Stimulated activated CD4-positive, alpha-beta T cell treated with anti-CD3 and anti-CD28 coated beads, TNF-alpha, amount 100 ng/mL, for 4 hours (primary cell): ENCODE data around the gene GUCA1A.
"Not testable (repeated sequence)": the region's sequence is repeated elsewhere in the genome, so short reads cannot be mapped to it uniquely, and the experiment has no call there.

ENCODE experiments used
- DNase-seq, 3 experiments: peaks; one replicate each; pipeline ENCODE4 v3.0.0-alpha.2; 2020; ENCODE audit warnings: low read depth in 3 of 3

GUCA1A gene

DNA sequence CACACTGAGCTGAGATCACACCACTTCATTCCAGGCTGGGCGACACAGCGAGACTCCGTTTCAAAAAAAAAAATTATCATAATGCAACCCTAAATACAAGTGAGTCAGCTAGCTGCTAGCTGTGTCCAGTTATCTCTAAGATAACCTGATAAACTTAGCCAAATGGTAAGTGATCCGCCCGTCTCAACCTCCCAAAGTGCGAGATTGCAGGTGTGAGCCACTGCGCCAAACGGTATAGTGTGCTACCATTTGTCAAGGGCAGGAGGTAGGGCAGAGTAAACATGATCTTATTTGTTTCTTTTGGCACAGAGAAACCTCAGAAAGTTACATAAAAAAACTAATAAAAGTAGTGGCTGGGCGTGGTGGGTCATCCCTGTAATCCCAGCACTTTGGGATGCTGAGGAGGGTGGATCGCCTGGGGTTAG lies 26.0 kb upstream of the GUCA1A start:
- no peak for DNase-seq

- no peak for DNase-seq
Observed at GRCh38 chr6:42148058-42148457, 25.1 kb upstream of the GUCA1A start.

GRCh38 chr6:42150254-42150653 lies 22.9 kb upstream of the GUCA1A start:
- no peak for DNase-seq

GRCh38 chr6:42152024-42152423 lies 21.1 kb upstream of the GUCA1A start:
- no peak for DNase-seq

- DNase-seq = not testable (repeated sequence)
Observed at GRCh38 chr6:42152528-42153213, 20.5 kb upstream of the GUCA1A start.

DNA sequence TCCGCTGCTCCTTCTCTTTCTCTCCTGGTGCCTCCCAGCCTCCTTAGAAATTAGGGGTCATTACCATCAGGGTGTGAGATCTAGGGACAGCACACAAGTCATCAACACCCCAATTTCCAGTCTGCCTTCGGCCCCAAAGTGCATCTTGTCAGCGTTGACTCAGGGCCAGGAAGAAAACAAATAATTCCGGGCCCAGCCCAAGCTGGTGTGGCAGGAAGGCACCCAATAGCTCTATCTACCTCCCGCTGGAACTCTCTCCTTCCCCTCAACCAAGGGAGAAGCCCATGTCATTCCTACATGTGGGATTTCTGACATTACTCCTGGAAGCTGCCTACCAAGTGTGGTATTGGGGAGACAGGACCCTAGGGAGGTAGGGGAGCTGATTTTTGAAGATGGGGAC lies 19.2 kb upstream of the GUCA1A start:
- DNase-seq = no peak

GRCh38 chr6:42154461-42155209 lies 18.5 kb upstream of the GUCA1A start:
- no peak for DNase-seq

DNA sequence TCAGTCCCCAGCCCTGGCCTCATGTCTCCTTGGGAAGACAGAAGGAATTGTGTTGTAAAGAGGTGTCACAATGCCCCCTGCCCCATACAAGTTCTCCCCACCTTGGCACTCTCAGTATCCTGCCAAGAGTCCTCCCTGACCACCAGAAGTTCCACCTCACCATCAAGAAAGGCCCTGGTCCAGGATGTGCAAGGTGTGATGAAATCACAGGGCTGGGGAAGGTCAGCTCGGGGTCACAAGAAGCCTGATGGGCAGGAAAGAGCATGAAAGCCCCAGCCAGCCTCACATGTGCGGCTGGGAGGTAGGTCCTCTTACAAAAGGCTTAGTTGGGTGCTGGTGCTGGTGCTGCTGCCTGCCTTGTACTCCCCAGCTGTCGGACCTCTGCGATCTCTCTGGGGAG lies 17.9 kb upstream of the GUCA1A start:
- no peak for DNase-seq

DNA sequence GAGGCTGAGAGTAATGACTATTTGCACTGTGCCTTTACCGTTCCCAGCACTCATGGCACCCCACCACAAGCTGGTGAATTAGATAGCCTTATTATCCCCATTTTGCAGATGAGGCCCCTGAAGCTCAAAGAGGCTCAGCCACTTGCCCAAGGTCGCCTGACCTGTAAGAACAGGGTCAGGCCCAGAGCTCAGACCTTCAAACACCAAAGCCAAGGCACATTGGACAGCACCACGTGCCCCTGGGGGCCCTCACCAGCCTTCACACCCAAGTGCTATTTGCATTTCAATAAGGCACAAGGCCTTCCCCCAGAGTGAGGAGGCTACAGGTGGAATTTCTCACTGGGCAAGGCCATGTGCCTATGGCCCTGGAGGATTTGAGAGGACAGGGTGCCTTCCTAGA lies 16.5 kb upstream of the GUCA1A start:
- DNase-seq = no peak

DNA sequence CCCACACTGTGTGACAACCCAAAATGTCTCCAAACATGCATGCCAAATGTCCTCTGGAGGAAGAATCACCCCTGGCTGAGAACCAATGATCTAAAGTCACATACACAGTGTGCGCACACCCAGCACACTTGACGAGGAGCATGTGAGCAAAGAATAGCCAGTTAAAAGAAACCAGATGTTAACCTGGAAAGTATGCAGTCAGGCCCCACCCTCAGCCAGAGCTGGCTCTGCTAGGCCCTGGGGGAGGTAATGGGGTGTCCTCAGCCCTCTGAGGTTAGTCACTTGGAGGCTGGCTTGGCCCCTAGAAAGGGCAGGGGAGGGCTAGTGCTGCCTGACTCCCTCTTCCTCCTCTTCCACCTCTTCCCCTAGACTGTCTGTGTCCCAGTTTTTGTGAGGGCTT lies 15.2 kb upstream of the GUCA1A start:
- no peak for DNase-seq

GRCh38 chr6:42158631-42159030 lies 14.5 kb upstream of the GUCA1A start:
- no peak for DNase-seq

- DNase-seq = no peak
Observed at GRCh38 chr6:42159431-42160024, 13.6 kb upstream of the GUCA1A start.

GRCh38 chr6:42162384-42162783 lies 10.8 kb upstream of the GUCA1A start:
- DNase-seq = no peak

- no peak for DNase-seq
Observed at GRCh38 chr6:42162812-42163211, 10.4 kb upstream of the GUCA1A start.

DNA sequence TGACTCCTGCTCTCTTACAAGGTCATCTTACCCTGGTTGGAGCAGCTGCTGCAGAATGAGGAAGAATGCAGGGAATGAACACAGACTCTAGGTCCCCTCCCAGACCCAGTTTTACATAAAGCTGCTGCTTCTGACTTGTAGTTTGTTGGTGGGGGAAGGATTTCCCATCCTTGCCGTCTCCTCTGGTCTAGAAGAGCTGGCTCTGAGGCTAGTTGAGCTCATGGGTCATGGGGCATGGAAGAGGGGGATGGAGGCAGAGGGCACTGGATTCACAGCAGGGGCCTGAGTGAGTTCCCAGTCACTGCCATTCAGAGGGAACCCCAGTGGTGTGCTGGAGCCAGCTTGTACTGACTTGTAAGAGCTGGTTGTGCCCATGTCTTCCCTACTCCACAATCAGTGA lies 9.2 kb upstream of the GUCA1A start:
- DNase-seq = no peak

GRCh38 chr6:42165016-42165415 lies 8.1 kb upstream of the GUCA1A start:
- DNase-seq = no peak

GRCh38 chr6:42166444-42167141 lies 6.6 kb upstream of the GUCA1A start:
- peak; percentile 46 to 61 (median 54) for DNase-seq

DNA sequence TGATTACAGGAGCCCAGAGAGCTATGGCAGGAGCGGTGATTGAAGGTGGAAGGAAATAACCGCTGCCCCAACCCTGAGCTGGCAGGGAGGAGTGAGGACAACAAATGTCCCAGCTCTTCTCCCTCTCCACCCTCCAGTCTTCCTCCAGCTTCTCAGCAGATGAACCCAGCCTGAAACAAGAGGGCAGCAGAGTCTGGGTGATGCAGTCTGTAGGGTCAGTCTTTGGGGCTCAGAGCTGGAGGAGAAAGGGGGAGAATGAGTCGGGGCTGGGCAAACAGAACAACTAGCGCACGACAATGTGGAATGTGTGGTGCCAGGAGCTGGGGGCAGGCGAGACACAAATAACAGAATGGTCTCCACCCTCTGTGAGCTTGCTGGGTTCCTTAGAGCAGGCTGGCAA lies 4.5 kb upstream of the GUCA1A start:
- DNase-seq = no peak

DNA sequence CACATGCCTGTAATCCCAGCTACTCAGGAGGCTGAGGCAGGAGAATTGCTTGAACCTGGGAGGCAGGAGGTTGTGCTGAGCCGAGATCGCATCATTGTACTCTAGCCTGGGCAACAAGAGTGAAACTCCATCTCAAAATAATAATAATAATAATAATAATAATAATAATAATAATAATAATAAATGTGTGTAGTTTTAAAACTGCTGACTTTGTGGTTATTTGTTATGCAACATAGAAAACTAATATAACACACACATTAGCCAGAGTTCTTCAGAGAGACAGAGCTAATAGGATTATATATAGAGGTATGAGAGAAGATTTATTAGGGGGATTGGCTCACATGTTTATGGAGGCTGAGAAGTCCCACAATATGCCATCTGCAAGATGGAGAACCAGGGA lies 3.4 kb upstream of the GUCA1A start:
- not testable (repeated sequence) for DNase-seq

- no peak for DNase-seq
Observed at GRCh38 chr6:42171813-42172581, 1.2 kb upstream of the GUCA1A start.

DNA sequence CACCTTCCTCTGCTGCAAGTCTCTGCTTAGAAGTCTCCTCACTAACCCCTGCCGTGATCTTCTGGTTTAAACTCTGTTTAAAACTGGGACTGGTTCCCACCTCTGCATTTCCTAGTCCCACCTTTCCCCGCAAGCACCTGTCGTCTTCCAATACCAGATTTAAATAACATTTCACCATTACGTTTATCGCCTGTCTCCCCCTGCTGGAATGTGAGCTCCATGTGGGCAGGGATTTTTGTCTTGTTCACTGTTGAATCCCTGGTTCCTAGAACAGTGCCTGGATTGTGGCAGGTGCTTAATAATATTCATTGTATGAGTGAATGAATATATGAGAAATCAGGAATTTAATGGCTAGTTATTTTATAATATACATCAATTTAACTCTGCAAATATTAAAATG lies 2.7 kb downstream of the GUCA1A start:
- no peak for DNase-seq

DNA sequence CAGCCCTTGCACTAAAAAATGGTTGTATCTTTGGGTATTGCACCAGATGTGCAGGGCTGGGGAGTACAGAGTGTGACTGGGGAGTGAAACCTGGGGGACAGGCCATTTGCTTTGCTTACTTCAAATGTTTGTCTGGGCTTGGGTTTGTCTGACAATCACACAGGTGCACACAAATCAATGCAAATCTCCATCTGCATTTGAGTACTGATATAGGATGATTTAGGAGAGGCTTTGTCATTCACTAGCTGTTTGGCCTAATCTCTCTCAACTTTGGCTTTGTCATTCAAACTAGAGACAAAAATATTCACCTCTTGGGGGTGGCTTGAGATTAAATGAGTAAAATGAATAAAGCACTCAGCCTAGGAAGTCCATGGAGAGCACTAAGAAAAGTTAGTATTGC lies 3.8 kb downstream of the GUCA1A start:
- DNase-seq = no peak
